ENCODE measurements around the gene DYNC2H1.

The DYNC2H1 gene

DNA sequence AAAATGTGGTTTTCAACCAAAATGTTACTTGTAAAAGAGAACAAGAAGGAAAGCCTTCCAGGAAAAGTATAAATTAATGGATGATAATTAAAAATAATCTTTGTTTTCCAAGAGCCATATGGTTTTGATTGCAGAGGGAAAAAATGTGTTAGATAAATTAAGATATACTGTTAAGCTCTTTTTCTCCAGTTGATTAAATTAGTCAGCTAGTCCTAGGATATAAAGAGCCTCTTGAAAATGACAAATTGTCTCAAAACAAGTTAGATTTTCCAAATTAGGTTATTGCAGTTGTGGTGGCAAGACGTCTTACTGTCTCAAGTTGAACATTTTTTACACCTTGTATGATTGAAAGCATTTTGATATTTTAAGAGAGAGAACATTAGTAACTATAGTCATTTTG is 110.9 kb downstream of the DYNC2H1 start:
- TF ChIP-seq, protein P1, sequence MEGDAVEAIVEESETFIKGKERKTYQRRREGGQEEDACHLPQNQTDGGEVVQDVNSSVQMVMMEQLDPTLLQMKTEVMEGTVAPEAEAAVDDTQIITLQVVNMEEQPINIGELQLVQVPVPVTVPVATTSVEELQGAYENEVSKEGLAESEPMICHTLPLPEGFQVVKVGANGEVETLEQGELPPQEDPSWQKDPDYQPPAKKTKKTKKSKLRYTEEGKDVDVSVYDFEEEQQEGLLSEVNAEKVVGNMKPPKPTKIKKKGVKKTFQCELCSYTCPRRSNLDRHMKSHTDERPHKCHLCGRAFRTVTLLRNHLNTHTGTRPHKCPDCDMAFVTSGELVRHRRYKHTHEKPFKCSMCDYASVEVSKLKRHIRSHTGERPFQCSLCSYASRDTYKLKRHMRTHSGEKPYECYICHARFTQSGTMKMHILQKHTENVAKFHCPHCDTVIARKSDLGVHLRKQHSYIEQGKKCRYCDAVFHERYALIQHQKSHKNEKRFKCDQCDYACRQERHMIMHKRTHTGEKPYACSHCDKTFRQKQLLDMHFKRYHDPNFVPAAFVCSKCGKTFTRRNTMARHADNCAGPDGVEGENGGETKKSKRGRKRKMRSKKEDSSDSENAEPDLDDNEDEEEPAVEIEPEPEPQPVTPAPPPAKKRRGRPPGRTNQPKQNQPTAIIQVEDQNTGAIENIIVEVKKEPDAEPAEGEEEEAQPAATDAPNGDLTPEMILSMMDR (IDR thresholded peaks at IDR 0.05; ENCODE audit: insufficient read depth, low read length): no peak
- TF ChIP-seq REST (IDR thresholded peaks at IDR 0.05; ENCODE audit: insufficient replicate concordance, low read depth) (no peak), POLR2AphosphoS5 (IDR thresholded peaks at IDR 0.05; ENCODE audit: low read depth) (no peak), SPI1 (IDR thresholded peaks at IDR 0.05; ENCODE audit: borderline replicate concordance, low read depth) (no peak), GABPA (IDR thresholded peaks at IDR 0.05; ENCODE audit: low read depth) (no peak)
- Histone ChIP-seq H3K27me3 (ENCODE audit: insufficient read depth, poor library complexity, severe bottlenecking) (no peaks in the 10 kb centered on the region), H3K27ac (replicated peaks) (no peak overlapping the region), H3K4me3 (replicated peaks; ENCODE audit: insufficient read depth, low read length) (no peak overlapping the region)
- DNase-seq (ENCODE audit: low read depth in 1 of 2, low spot score in 1 of 2): no peak

GRCh38 chr11:103222806-103223205 is 113.6 kb downstream of the DYNC2H1 start:
- Histone ChIP-seq H3K27ac (replicated peaks) (no peak overlapping the region), H3K27me3 (ENCODE audit: insufficient read depth, poor library complexity, severe bottlenecking) (no peaks in the 10 kb centered on the region), H3K4me3 (replicated peaks; ENCODE audit: insufficient read depth, low read length) (no peak overlapping the region)
- DNase-seq (ENCODE audit: low read depth in 1 of 2, low spot score in 1 of 2): no peak
- no peak for TF ChIP-seq SPI1 (IDR thresholded peaks at IDR 0.05; ENCODE audit: borderline replicate concordance, low read depth)
- TF ChIP-seq, protein P1 (IDR thresholded peaks at IDR 0.05; ENCODE audit: insufficient read depth, low read length): no peak
- no peak for TF ChIP-seq REST (IDR thresholded peaks at IDR 0.05; ENCODE audit: insufficient replicate concordance, low read depth)
- TF ChIP-seq GABPA (IDR thresholded peaks at IDR 0.05; ENCODE audit: low read depth): no peak
- no peak for TF ChIP-seq POLR2AphosphoS5 (IDR thresholded peaks at IDR 0.05; ENCODE audit: low read depth)

- DNase-seq (ENCODE audit: low read depth in 1 of 2, low spot score in 1 of 2): no peak
- Histone ChIP-seq H3K27ac (replicated peaks) (no peak overlapping the region), H3K4me3 (replicated peaks; ENCODE audit: insufficient read depth, low read length) (no peak overlapping the region), H3K27me3 (ENCODE audit: insufficient read depth, poor library complexity, severe bottlenecking) (no peaks in the 10 kb centered on the region)
- TF ChIP-seq POLR2AphosphoS5 (IDR thresholded peaks at IDR 0.05; ENCODE audit: low read depth): no peak
- TF ChIP-seq REST (IDR thresholded peaks at IDR 0.05; ENCODE audit: insufficient replicate concordance, low read depth): no peak
- TF ChIP-seq GABPA (IDR thresholded peaks at IDR 0.05; ENCODE audit: low read depth): no peak
- TF ChIP-seq SPI1 (IDR thresholded peaks at IDR 0.05; ENCODE audit: borderline replicate concordance, low read depth): no peak
- TF ChIP-seq, protein P1 (IDR thresholded peaks at IDR 0.05; ENCODE audit: insufficient read depth, low read length): no peak
These were observed 119.6 kb downstream of the DYNC2H1 start for GRCh38 chr11:103228807-103229206.

Measured in HL-60 (cell line).